Activated gamma-delta T cell treated with Interleukin-2 at 50 U/mL for 16 hours (primary cell): ENCODE measurements around the gene METTL24.

Source experiments
- DNase-seq: peaks from one replicate; pipeline ENCODE4 v3.0.0-alpha.2; 2020

Gene METTL24, protein sequence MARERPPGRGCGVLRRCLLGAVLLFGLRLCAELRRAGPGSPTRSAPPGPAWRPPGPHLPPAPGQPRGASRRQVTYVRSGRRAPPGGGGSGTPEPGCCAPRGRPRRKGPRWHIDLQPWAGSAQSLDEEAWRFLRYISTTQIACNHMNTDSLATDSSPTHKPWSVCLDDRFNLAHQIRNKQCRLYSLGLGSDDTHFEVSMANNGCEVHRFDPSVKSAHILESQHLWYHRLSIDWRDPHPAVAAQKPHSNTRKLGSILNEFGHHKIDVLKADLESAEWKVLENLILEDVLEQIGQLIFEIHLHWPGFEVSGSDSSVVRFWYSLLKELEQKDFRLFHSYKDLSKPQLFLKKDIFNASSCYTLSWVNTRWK

DNA sequence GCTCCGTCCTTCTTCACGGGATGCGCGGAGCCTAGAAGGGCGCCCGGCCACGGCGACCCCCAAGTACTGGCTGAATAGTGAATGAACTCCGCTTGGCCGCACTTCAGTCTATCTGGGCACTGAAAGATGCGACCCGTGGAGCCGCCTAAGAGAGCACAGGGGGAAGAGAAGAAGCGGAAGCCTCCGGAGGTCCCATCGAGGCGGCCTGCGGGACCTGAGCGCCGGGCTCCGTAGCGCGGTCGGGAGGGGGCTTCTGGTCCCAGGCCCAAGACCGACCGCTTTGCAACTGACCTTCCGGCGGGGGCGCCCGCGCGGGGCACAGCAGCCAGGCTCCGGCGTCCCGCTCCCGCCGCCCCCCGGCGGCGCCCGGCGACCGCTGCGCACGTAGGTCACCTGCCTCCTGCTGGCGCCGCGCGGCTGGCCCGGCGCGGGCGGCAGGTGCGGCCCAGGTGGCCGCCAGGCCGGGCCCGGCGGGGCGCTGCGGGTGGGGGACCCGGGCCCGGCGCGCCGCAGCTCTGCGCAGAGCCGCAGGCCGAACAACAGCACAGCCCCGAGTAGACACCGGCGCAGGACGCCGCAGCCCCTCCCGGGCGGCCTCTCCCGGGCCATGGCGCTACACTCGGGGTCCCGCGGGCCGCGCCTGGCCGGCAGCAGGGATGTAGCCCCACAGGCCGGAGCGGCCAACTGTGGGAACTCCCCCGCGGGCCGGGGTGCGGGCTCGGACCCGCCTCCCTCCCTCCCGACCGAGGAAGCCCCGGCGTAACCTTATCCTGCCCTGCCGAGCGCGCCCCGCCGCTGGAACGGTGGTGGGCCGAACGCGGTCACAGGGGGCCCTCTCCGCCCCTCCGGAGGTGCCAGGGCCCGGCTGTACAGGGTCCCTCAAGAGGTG is at the start of gene METTL24:
METTL24 (minus strand) TSS at position 686 of the 889 bp plus-strand sequence; CDS start at position 609, 77 bp downstream.
- peak; percentile 21 for DNase-seq

DNA sequence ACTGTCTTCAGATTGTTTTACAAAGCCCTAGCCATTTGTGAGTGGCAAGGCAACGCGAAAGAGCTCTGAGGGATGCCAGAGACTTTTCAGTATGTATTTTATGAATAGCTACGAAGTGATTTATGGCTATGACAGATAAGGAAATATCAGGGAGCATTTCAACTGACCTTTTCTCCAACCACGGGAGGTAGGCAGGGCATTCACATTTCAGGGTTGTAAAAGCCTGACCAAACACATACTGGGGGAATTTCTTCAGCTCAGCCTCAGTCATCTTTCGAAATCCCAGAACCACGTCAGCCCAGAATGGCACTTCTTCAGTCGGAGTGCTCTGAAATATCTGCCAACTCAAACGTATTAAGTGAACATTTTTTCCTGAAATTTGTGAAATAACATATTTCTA is 46.5 kb upstream of the METTL24 start:
- no peak for DNase-seq

DNA sequence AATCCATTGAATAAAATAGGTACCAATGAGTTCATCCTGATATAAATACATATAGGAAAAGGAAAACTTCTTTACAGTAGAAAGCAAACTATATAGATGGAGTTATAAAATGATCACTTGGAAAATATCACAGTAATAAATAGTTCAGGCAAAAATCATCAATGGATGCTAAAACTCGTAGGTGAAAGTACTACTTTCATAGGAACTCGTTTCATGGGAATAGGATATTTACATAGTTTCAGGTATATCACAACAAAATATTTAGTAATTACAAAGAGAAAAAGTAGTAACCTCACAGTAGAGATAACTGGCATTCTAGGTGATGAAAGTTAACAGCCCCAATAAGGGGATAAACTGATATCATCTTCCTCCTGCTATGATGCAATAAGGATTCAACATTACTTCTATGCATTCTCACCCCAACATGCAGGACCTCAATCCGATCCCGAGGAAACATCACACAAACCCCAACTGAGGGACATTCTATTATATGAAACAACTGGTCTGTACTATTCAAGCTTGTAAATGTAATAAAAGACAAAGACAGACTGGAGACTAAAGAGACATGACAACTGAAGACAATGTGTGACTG is 43.5 kb upstream of the METTL24 start:
- no peak for DNase-seq

DNA sequence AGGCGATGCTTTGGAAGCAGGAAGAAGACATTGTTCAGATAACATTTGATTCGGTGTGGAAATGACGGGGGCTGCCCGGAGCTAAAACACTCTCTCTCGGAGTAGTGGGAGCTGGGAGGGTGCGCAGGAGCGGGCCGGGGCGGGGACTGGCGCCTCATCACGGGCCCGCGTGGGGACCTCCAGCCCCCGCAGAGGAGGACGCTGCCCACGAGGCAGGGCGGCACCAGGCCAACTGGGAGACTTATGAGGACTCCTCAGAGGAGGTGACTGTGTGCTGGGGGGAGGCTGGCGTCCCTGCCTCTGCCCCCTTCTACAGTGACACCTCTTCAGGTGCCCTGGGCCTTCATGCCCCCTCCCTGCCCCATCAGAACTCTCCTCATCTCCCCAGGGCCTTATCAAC is 42.1 kb upstream of the METTL24 start:
- DNase-seq, result no peak

DNA sequence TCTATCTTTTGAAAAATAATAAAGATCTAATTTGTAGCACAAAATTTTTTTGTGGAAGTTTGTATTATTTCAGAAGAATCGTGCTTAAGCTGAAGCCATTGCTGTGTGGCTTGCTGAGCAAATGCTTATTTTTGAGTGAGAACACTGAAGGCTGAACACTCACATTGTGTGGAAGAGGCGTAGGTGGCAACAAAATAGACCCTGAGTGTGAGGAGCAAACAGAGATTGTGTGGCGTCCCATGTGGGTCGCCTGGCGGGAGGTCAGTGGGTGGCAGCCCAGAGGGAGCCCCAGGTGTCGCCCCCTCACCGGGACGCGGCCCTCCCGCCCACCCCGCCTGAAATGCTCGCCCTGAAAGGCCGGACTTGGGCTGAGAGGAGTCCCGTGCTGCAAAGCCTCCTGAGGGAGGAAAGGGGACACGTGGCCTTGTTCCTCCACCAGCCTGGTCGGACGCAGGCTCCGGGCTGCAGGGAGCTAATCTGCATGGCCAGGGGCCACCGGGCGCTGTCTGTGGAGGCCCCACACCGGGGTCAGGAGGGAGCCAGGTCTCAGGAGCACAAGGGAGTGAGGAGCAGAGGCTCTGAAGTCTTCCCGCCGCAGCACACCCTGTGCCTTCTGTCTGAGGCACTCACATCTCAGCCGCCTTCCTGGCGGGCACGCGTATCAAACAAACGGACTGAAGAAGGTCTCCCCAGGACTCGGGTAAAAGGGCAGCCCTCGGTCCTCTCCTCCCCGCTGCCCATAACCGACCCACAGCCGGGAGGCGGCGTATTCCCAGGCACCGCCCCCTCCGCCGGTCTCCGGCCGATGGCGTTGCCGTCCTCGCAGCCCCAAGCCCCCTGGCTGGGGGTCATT is 41.3 kb upstream of the METTL24 start:
- no peak for DNase-seq

DNA sequence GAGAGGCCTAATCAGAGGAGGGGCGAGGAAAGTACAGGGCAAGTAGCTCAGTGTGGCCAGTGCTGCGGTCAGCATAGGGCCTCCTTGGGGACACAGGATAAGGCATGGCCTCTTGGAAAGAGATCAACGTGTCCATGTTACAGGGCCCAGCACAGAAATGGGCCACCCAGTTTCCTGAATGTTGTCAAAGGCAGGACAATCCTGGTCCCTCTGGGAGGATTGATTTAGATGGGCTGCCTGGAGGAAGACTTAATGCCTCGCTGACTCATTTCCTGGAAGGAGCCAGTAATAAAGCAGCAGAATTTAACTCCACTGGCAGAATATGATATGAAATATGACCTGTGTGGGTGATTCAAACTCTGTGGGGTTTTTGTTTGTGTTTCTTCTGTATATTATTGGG is 40.6 kb upstream of the METTL24 start:
- DNase-seq, result no peak

DNA sequence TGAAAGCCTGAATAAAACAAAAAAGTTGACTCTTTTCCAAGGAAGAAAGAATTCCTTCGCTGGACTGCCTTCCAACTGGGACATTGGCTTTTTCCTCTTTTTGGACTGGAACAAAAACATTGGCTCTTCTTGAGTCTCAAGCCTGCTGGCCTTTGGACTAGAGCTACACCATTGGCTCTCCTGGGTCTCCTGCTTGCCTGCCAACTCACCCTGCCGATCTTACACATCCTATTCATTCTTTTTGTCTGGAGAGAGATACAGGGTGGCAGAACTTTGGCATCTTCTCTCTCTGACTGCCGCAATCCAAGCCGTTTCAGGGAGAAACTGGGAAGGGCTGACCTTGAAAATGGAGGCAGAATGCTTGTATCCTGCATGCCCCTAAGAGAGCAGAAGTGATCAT is 37.1 kb upstream of the METTL24 start:
- DNase-seq, result no peak

DNA sequence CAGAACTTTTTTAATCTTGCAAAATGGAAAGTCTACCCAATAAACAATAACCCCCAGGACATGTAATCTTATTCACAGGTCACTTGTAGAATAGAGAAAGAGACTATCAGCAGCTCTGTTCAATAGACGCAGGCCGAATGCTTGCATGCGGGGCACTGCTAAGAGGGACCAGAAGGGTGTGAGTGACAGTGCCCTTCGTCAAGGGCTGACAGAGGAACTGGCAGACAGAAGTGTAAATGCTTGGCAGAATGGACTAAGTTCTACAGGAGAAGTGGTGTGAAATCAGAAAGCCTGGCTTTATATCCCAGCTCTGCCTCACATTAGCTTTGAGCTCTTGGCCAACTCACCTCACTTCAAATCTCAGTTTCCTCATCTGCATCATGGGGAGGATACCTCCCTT is 36.3 kb upstream of the METTL24 start:
- DNase-seq, result no peak

DNA sequence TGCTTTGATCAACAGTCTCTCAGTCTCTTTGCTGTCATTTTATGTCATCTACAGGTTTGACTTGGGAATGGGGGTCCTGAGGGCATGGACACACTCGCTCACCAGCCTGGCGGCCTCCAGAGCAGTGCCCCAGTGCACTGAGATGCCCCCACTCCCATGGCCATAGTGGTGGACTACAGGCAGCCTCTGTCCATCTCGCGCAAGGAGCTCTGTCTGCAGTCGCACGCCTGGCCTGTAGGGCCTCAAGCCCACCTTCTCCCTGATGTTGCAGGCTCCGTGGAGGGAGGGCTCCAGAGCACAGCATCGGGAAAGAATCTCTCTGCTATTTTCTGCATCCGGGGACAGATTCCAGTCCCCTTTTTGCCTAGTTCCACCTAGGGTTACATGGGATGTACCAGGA is 34.6 kb upstream of the METTL24 start:
- no peak for DNase-seq

DNA sequence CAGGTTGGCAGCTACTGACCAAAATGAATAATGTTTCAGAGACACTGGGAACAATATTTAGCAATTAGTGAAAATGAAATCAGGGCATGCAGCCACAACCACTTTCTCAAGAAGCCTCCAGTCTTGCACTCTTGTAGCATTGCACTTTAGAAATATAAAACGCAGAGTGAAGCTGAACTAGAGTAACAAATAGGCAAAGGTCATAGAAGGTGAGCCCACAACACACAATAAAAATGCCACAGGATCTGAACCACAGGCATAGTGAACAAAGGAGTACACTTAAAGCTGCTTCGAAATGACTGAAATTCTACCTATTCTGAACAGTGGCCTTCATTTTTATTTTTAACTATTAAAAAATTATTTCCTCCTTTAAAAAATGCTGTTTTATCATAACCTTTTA is 32.3 kb upstream of the METTL24 start:
- no peak for DNase-seq

DNA sequence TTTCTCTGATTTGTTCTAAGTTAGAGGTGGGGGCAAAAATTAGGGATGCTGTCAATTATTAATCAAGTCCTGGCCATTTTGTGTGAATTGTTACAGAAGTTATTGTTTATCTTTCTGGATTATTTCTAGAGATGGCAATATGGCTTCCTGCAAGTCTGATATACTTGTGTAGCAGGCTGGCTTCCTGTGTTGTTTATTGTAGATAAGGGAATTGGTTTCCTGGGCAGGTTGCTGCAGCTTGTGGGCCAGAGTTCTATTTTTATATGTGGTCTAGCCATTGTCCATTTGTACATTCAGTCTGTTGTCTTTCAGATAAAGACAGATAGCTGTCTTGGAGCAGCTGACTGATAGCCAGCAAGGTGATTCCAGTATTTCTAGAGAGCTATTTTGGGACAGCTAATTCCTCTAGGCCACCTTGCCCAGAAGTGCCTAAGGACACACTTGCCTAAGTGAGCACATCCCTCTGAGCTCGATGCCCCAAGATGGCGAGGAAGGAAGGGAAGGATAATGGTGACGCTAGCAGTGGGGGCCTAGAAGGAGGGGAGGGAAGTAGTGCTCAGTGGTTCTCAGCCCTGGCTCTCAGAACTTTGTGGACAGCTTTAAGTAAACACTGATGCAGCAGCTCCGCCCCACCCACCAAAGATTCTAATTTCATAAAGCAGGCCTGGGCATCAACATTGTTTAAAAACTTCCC is 31.7 kb upstream of the METTL24 start:
- DNase-seq, result no peak

DNA sequence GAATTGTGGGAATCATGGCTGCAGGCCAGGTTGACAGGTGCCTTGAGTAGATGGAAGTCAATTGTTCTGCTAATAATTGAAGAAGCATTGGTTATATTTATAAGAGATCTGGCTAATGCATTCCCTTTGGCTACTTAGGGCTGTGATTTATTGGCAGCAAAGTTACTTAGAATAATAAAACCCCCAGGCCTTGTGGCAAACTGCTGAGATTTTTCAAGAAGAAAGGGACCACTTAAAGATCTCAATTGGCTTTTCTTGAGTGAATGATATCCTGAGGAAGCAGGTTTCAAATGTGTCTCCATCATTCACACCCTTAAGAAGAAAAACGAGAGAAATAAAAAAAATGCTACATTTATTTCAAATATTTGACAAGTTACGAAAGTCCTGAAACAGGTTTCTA is 29.8 kb upstream of the METTL24 start:
- DNase-seq, result no peak

DNA sequence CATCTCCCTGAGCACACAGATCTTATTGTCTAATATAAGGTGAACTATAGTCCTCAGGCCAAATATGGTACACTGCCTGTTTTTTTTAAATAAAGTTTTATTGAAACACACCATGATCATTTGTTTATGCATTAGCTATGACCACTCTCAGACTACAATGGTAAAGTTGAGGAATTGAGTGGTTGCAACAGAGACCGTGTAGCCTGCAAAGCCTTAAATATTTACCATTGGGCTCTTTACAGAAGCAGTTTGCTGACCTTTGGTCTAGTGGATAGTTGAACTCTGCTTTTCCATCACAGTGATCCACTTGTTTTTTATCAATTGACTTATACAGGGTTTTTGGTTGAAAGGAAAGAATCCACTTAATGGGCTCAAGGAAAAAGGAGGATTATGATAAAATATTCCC is 27.3 kb upstream of the METTL24 start:
- no peak for DNase-seq

DNA sequence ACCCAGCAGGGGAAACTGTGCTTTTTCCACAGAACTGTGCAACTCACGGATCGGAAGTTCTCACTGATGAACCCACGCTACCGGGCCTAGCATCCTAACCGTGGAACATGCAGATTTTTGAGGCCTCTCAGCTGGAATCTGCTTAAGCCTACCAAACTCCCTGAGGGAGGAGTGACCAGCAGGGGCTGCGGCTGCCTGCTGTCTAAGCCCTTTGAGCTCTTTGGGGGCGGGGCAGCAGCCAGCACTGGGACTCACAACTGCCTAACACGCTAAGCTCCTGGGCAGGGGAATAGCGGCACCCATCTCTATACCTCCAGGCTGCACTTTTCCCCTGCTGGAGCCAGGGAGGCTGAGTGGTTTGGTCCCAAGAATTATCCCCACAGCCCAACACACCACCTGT is 20.4 kb upstream of the METTL24 start:
- no peak for DNase-seq

DNA sequence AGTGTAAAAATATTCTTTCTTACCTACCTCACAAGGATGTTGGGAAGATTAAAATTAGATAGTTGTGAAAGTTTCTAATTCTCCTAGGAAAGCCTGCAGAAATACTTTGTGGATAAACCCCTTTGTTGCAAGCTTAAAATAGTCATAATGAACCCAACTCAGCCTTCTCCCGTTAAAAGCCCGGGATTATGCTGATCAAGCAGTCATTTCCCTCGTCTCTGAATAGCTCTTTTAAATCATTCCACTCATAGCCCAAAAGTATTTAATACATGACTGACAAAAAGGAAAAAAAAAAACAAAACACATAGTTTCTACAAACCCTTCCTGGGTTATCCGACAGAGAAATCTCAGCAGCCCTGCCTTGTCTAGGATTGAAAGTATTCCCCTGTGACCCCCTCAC is 10.9 kb upstream of the METTL24 start:
- no peak for DNase-seq

DNA sequence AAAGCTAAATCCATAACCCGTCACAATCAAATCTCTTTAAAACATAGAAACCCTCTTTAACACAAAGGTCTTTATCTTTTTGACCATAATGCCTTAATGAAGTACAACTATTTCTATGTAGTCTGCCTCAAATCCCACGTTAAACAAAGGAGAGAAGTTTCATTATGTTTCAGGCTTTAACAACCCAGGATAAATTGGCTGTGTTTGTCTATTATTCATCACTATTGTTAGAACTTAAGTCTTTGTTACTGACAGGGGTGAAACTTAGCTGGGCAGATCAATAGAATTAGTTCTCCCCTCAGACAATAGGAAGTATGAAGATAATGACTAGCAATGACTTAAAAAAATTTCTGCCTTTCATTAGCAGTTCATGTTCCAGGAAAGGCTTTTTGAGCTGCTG is 10.1 kb upstream of the METTL24 start:
- DNase-seq, result no peak

DNA sequence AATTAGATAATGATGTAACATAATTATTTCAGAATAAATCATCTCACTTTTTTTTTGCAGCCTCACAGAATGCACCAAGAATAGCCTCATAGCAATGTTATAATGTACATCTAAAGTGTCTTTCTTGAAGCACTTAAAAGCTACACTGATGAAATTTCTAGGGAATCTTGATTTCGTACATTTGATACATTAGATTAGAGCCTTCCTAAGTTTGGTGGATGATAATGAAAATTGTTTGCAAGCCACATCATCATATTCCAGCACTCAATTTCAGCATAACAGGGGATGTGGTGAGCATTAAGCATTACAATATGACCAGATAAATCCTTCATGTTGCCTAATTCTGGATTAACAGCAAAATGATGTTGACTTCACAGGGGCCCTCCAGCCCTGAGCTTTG is 9.7 kb upstream of the METTL24 start:
- no peak for DNase-seq

DNA sequence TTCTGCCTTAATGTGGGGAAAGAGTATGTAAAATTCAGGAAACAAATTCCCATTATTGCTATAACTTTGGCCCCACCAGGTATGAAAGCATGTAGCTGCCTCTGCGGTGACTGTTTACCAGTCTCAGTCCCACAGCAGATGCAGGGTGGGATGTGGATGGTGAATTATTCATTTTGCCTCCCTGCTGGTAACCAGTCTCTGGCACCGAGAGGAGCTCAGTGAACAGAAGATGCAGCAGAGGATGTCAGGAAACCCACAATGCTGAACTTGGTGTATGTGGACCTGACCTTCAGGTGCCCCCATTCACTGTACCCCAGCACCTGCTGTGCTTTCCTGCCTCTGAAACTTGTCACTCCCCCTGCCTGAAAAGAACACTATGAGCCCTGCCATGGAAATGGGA is 8.8 kb upstream of the METTL24 start:
- no peak for DNase-seq

DNA sequence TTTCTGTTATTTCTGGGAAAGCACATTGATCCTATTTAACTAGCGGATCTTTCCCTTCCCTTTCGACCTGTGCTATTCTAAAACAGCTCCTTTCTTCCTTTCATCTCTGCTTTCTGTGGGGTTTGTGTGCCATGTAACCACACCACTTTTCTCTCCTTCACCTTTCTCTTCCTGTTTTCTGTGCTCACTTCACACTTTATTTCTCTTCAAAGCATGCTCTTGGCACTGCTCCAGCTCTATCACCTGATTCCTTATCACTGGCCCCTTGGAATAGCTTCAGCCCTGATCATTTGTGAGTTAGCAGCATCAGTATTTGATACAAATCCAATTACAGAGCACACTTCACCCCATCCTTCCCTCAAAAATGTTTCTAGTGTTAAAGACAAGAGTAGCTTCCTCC is 8.1 kb upstream of the METTL24 start:
- DNase-seq, result peak; percentile 16

DNA sequence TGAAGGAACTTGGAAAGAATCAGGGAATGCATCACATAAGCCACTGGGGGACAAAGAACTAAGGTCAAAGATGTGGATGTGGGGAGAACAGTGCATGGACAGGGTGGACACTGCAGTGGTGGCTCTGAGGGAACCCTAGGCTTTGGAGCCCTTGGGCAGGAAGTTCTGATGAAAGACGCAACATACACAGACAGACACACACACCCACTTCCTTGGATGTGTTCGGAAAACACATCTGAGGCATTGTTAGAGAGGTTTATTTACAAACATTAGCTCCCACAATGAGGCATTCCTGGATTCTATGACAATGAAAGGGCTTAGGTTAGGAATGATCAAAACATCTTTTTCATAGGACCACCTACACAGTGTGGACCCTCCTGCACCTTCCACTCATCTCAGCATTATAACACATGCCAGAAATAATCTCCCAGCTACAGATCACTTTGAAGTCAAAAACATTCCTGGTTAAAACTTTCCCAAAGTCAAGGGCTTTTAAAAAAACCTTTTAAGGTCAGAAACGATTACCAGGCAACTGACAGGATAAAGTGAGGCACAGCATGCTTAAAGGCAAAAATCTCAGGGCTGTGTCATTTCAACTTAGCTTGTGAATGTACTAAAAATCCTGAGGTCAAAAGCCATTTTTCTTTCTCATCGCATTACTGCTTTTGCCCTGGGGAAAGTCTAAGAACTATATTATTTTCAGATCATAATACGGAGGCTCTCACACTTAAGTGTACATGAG is 6.4 kb upstream of the METTL24 start:
- no peak for DNase-seq

DNA sequence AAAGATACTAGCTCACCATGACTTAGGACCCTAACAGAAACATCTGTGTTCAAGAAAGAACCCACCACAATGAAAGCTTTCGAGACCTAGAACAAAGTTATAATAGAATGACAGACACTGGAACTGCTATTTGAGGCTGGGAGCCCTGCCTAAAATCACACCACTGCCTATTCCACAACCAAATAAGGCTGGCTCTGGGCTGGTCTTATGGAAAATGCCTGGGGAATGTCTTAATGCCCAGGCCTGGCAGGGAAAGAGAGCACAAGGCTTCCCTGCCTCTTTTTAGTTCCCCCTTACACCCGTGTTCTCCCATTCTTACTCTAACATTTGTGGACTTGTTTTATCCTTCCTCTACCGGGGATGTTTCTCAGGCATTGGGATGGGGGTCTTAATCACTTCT is 5.6 kb upstream of the METTL24 start:
- no peak for DNase-seq

DNA sequence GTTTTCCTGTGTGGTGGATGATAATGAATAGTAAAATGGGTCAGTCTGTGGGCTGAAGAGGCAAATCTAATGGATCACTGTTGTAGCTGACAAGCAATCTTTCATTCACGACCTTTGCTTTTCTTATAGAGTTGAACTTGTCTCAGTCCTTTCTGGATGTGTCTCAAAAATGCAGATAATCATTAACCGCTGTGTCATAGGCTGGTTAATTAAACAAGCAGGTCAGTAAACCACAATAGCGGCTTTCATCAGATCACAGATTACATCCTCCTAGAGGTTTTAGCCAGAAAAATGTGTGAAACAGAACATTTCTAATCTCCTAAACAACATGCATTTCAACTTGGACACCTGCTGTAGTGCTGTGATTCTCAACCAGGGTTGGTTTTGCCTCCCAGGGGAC is 2.5 kb upstream of the METTL24 start:
- no peak for DNase-seq
